RWPE2 (cell line): ENCODE results near the gene S100A8.

Experiments
- ATAC-seq: fragments of 200-7000 bp; cut with Tn5 transposase; 3 replicates; pipeline ENCODE4 v1.9.1; 2021; ENCODE audit warnings: low read depth
- DNase-seq: peaks from one replicate; pipeline ENCODE4 v3.0.0-alpha.2; 2020; ENCODE audit warnings: low spot score
- H3K27ac ChIP-seq: fragments of 450-650 bp; 2 replicates; pipeline ENCODE4 v1.5.1; 2017; ENCODE audit warnings: mild to moderate bottlenecking; ENCODE audit not compliant: poor library complexity, severe bottlenecking
- H3K27me3 ChIP-seq: fragments of 250-450 bp; sonication (Bioruptor Pico); 2 replicates; pipeline ENCODE4 v1.5.1; 2021; ENCODE audit warnings: mild to moderate bottlenecking, moderate library complexity; ENCODE audit not compliant: insufficient read depth, poor library complexity, severe bottlenecking
- H3K36me3 ChIP-seq: fragments of 250-450 bp; sonication (Bioruptor Pico); 2 replicates; pipeline ENCODE4 v1.5.1; 2020; ENCODE audit warnings: low read depth, mild to moderate bottlenecking, moderate library complexity
- H3K4me1 ChIP-seq: fragments of 250-450 bp; sonication (Bioruptor Pico); 2 replicates; pipeline ENCODE4 v1.5.1; 2021; ENCODE audit warnings: mild to moderate bottlenecking, moderate library complexity; ENCODE audit not compliant: insufficient read depth, poor library complexity, severe bottlenecking
- H3K4me3 ChIP-seq: fragments of 250-450 bp; sonication (Bioruptor Pico); 2 replicates; pipeline ENCODE4 v1.5.1; 2021; ENCODE audit warnings: mild to moderate bottlenecking, moderate library complexity; ENCODE audit not compliant: severe bottlenecking
- H3K9me3 ChIP-seq: fragments of 250-450 bp; sonication (Bioruptor Pico); 2 replicates; pipeline ENCODE4 v1.5.1; 2021; ENCODE audit warnings: mild to moderate bottlenecking, moderate library complexity; ENCODE audit not compliant: severe bottlenecking
- TF ChIP-seq, protein P1 (sequence below): fragments of 450-650 bp; IDR thresholded peaks from one replicate; pipeline ENCODE4 v1.5.1; 2017; ENCODE audit warnings: mild to moderate bottlenecking, moderate library complexity; ENCODE audit not compliant: poor library complexity, severe bottlenecking

S100A8 gene

DNA sequence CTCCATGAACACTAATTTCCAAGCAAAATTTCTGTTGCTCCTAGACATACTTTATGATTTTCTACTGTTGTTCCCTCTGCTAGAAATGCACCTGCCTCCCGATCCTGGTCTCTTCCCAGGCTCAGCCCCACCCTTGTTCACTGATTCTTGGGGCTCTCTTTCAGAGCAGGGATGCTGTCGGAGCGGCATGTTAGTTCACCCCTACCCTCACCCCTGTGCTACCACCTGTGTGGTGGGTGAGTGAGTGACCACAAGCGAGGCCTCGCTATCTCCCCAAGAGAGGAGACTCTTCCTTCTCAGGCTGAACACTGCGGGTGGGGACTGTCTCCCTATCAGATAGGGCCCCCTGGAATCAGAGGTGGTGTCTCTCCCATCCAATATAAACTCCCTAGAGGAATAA lies 4.9 kb upstream of the S100A8 start:
- no peak for DNase-seq
- no peak overlapping the region for H3K27ac ChIP-seq
- no peak for ATAC-seq
- no peaks in the 10 kb centered on the region for H3K36me3 ChIP-seq
- H3K9me3 ChIP-seq, result no peaks in the 10 kb centered on the region
- no peak overlapping the region for H3K4me3 ChIP-seq
- H3K27me3 ChIP-seq, result no peaks in the 10 kb centered on the region
- TF ChIP-seq, protein P1, sequence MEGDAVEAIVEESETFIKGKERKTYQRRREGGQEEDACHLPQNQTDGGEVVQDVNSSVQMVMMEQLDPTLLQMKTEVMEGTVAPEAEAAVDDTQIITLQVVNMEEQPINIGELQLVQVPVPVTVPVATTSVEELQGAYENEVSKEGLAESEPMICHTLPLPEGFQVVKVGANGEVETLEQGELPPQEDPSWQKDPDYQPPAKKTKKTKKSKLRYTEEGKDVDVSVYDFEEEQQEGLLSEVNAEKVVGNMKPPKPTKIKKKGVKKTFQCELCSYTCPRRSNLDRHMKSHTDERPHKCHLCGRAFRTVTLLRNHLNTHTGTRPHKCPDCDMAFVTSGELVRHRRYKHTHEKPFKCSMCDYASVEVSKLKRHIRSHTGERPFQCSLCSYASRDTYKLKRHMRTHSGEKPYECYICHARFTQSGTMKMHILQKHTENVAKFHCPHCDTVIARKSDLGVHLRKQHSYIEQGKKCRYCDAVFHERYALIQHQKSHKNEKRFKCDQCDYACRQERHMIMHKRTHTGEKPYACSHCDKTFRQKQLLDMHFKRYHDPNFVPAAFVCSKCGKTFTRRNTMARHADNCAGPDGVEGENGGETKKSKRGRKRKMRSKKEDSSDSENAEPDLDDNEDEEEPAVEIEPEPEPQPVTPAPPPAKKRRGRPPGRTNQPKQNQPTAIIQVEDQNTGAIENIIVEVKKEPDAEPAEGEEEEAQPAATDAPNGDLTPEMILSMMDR, result no peak
- H3K4me1 ChIP-seq, result peaks cover 7% of the 10 kb centered on the region

DNA sequence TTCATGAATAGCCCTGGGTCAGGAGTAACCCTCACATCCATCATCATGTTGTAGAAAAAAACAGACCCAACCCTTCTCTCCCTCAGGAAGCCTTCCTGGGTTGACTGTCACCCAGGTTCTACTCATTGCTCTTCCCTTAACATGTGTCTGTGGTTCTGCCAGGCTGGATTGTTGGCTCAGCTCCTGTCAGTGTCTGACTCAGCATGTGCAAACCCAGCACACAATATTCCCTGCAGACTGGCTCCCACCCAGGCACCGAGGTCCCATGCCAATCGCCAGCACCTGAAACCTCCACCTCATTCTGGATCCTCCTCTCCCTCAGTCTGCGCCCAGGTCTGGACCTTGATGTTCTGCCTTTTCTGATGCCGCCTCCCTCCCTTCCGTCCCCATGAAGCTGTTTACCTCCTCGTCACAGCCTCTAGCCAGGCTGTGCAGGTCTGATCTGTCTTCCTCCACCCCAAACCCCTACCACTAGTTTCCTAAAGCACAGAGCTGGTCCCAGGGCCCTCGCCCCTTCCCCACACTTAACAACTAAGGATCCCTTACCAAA lies 4.3 kb upstream of the S100A8 start:
- TF ChIP-seq, protein P1, result no peak
- Histone ChIP-seq H3K9me3 (no peaks in the 10 kb centered on the region), H3K4me3 (no peak overlapping the region), H3K4me1 (peaks cover 13% of the 10 kb centered on the region), H3K27ac (no peak overlapping the region), H3K27me3 (no peaks in the 10 kb centered on the region), H3K36me3 (no peaks in the 10 kb centered on the region)
- no peak for DNase-seq
- ATAC-seq, result peak; percentile 70

GRCh38 chr1:153394391-153394790 lies 3.5 kb upstream of the S100A8 start:
- H3K27me3 ChIP-seq, result no peaks in the 10 kb centered on the region
- ATAC-seq, result no peak

GRCh38 chr1:153393926-153394325 lies 3.1 kb upstream of the S100A8 start:
- ATAC-seq (no peak), DNase-seq (no peak)
- Histone ChIP-seq H3K27ac (no peak overlapping the region), H3K36me3 (no peaks in the 10 kb centered on the region), H3K4me3 (no peak overlapping the region), H3K4me1 (peaks cover 17% of the 10 kb centered on the region), H3K9me3 (no peaks in the 10 kb centered on the region), H3K27me3 (no peaks in the 10 kb centered on the region)
- TF ChIP-seq, protein P1, result no peak

More at GRCh38 chr1:153394391-153394790, 3.5 kb upstream of the S100A8 start:
- H3K4me1 ChIP-seq, result peaks cover 17% of the 10 kb centered on the region
- DNase-seq, result no peak
- no peak overlapping the region for H3K4me3 ChIP-seq
- TF ChIP-seq, protein P1, result no peak
- no peaks in the 10 kb centered on the region for H3K9me3 ChIP-seq
- H3K36me3 ChIP-seq, result no peaks in the 10 kb centered on the region
- H3K27ac ChIP-seq, result no peak overlapping the region

DNA sequence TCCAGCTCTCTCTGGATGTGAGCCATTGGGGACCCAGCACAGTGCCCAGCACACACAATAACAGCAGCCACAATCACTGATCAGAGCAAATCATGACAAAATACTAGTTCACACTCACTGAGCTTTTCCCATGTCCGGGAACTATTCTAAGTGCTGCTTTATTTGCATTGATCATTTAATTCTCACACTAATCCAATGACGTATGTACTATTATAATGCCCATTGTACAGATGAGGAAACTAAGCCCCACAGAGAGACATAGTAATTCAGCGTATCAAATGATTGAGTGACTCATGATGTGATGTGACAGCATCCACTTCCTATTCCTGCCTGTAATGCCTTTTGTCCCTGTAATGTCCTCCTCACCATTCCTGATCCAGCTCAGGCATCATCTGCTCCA lies 1.9 kb upstream of the S100A8 start:
- no peaks in the 10 kb centered on the region for H3K36me3 ChIP-seq
- no peaks in the 10 kb centered on the region for H3K9me3 ChIP-seq
- H3K4me3 ChIP-seq, result no peak overlapping the region
- TF ChIP-seq, protein P1, result no peak
- no peak for DNase-seq
- H3K27ac ChIP-seq, result no peak overlapping the region
- peaks cover 17% of the 10 kb centered on the region for H3K4me1 ChIP-seq
- no peak for ATAC-seq
- H3K27me3 ChIP-seq, result no peaks in the 10 kb centered on the region
